K562 (cell line): ENCODE results near the gene HADHA. TPM values are rescaled to one million over a fixed set of nuclear protein-coding genes. Genes with fewer than 3 reads are reported as not detected.

Source experiments
- ATAC-seq: fragments of 200-7000 bp; cut with Tn5 transposase; 3 replicates; pipeline ENCODE4 v1.9.1; 2020; ENCODE audit warnings: moderate library complexity
- BruUV-seq: library from RNA; stranded (reverse); fragments of 400-500 nt; replicated peaks from 2 replicates; lab custom pipeline; 2021; lab: Mats Ljungman, UMichigan
- CTCF ChIA-PET: fragments of 300-600 bp; formaldehyde crosslinking; extraction: SDS; loops from one replicate; lab custom pipeline; 2021; ENCODE audit warnings: low intra/inter-chr PET ratio; lab: Yijun Ruan, JAX
- POLR2A ChIA-PET: fragments of 300-600, 350-650 bp; sonication (Branson Sonifier 250); formaldehyde crosslinking; extraction: SDS; loops from one replicate; lab custom pipeline; 2021; ENCODE audit warnings: antibody characterized with exemption, inconsistent platforms; lab: Yijun Ruan, JAX
- DNase-seq, 4 experiments: peaks; one replicate each; pipeline versions ENCODE4 v3.0.0 to v3.0.0-alpha.2; 2011 to 2018; ENCODE audit warnings: low spot score in 3 of 4, mixed read lengths in 3 of 4; ENCODE audit errors: extremely low read depth in 1 of 4
- FAIRE-seq: peaks from 2 replicates; lab custom pipeline; 2011; peaks lifted over from hg19 to GRCh38; lab: Jason Lieb, UNC
- H2AFZ ChIP-seq: 2 replicates; pipeline ENCODE4 v1.6.0; 2011; ENCODE audit warnings: low read depth, low read length, control low read depth, inconsistent platforms
- H3K27ac ChIP-seq: fragments of 200-600 bp; 3 replicates; pipeline ENCODE4 v1.8.0; 2011; ENCODE audit warnings: low read depth, mild to moderate bottlenecking, control low read depth, inconsistent platforms, low read length, moderate library complexity, mixed read lengths; ENCODE audit errors: extremely low read depth
- H3K27me3 ChIP-seq, 2 experiments: fragments of 300-600 bp in 1 of 2; 2 replicates in 1 of 2; 3 replicates in 1 of 2; pipeline versions ENCODE4 v1.6.0 to v1.8.0; 2011; ENCODE audit warnings: inconsistent platforms in 2 of 2, low read length in 2 of 2, mild to moderate bottlenecking in 1 of 2, mixed read lengths in 1 of 2, moderate library complexity in 1 of 2; ENCODE audit not compliant: control insufficient read depth in 2 of 2, insufficient read depth in 2 of 2
- H3K36me3 ChIP-seq: fragments of 300-600 bp; 3 replicates; pipeline ENCODE4 v1.8.0; 2011; ENCODE audit warnings: mild to moderate bottlenecking, low read length, inconsistent platforms; ENCODE audit not compliant: control insufficient read depth, insufficient read depth
- H3K4me1 ChIP-seq, 2 experiments: fragments of 200-600 bp in 1 of 2; replicated peaks in 1 of 2; 2 replicates in 1 of 2; 3 replicates in 1 of 2; pipeline versions ENCODE4 v1.5.1 to v1.8.0; 2011; ENCODE audit warnings: inconsistent platforms in 2 of 2, low read length in 2 of 2, mild to moderate bottlenecking in 1 of 2, mixed read lengths in 1 of 2, moderate library complexity in 1 of 2; ENCODE audit not compliant: control insufficient read depth in 2 of 2, insufficient read depth in 2 of 2
- H3K4me2 ChIP-seq: 2 replicates; pipeline ENCODE4 v1.6.1; 2011; ENCODE audit warnings: low read length, control low read depth, inconsistent platforms, mixed read lengths; ENCODE audit not compliant: insufficient read depth
- H3K4me3 ChIP-seq: fragments of 200-600 bp; sonication (generic), shearing (Covaris generic); 2 replicates; pipeline ENCODE4 v1.5.1; 2016; ENCODE audit warnings: control low read depth, inconsistent platforms
- H3K79me2 ChIP-seq: fragments of 200-600 bp; 3 replicates; pipeline ENCODE4 v1.8.0; 2011; ENCODE audit warnings: low read length, inconsistent platforms; ENCODE audit not compliant: control insufficient read depth, insufficient read depth
- H3K9ac ChIP-seq, 2 experiments: 2 replicates each; pipeline versions ENCODE4 v1.6.0 to v1.6.1; 2011; ENCODE audit warnings: low read depth in 2 of 2, low read length in 2 of 2, control low read depth in 1 of 2, inconsistent platforms in 1 of 2, mild to moderate bottlenecking in 1 of 2, mixed read lengths in 1 of 2; ENCODE audit not compliant: insufficient read depth in 1 of 2
- H3K9me1 ChIP-seq: one replicate; pipeline ENCODE4 v1.6.0; 2011; ENCODE audit warnings: inconsistent platforms, mild to moderate bottlenecking, low read length, moderate library complexity; ENCODE audit not compliant: control insufficient read depth, insufficient read depth
- H3K9me3 ChIP-seq: replicated peaks from 2 replicates; pipeline ENCODE4 v1.5.1; 2011; ENCODE audit warnings: low read depth, low read length, inconsistent platforms; ENCODE audit not compliant: control insufficient read depth, insufficient read depth
- H4K20me1 ChIP-seq: replicated peaks from 2 replicates; pipeline ENCODE4 v1.6.1; 2011; ENCODE audit warnings: low read length, inconsistent platforms, mixed read lengths; ENCODE audit not compliant: control insufficient read depth, insufficient read depth
- CHD2 ChIP-seq: IDR thresholded peaks from 2 replicates; pipeline ENCODE4 v1.6.1; 2011; ENCODE audit warnings: low read depth, low read length
- CREB3L1 ChIP-seq: fragments of 450-650 bp; IDR thresholded peaks from 2 replicates; pipeline ENCODE4 v1.6.1; 2014; ENCODE audit warnings: low read depth, mild to moderate bottlenecking, moderate library complexity, borderline replicate concordance
- DMBX1 ChIP-seq: fragments of 250-450 bp; sonication (Bioruptor Pico); IDR thresholded peaks from 2 replicates; pipeline ENCODE4 v1.8.0; 2022; ENCODE audit warnings: inconsistent platforms, mild to moderate bottlenecking, moderate library complexity, borderline replicate concordance
- KDM2B ChIP-seq: fragments of 250-450 bp; sonication (Bioruptor Pico); IDR thresholded peaks from 2 replicates; pipeline ENCODE4 v1.8.0; 2021; ENCODE audit warnings: mild to moderate bottlenecking, moderate library complexity
- KDM4B ChIP-seq, 2 experiments: fragments of 450-650 bp in 1 of 2; sonication (generic) in 1 of 2; IDR thresholded peaks; 2 replicates each; pipeline ENCODE4 v1.6.1; 2016 to 2017; ENCODE audit warnings: borderline replicate concordance in 2 of 2, antibody characterized with exemption in 1 of 2, low read depth in 1 of 2, mild to moderate bottlenecking in 1 of 2
- MTA1 ChIP-seq: fragments of 450-650 bp; IDR thresholded peaks from 2 replicates; pipeline ENCODE4 v1.6.1; 2017; ENCODE audit warnings: borderline replicate concordance
- PHF8 ChIP-seq: fragments of 200-600 bp; sonication (generic); IDR thresholded peaks from 2 replicates; pipeline ENCODE4 v1.6.1; 2012; ENCODE audit warnings: mixed run types, mild to moderate bottlenecking, inconsistent platforms, low read length, moderate library complexity, borderline replicate concordance
- PML ChIP-seq: IDR thresholded peaks from 2 replicates; pipeline ENCODE4 v1.6.1; 2012; ENCODE audit warnings: low read length, inconsistent platforms
- RBFOX2 ChIP-seq: fragments of 200-400 bp; formaldehyde crosslinking; IDR thresholded peaks from 2 replicates; pipeline ENCODE4 v1.6.1; 2017; ENCODE audit warnings: low read depth, mild to moderate bottlenecking, low read length, moderate library complexity
- RFX1 ChIP-seq: fragments of 450-650 bp; IDR thresholded peaks from 2 replicates; pipeline ENCODE4 v1.6.1; 2016; ENCODE audit warnings: mild to moderate bottlenecking, moderate library complexity
- USF1 ChIP-seq: sonication (generic); formaldehyde crosslinking; IDR thresholded peaks from 2 replicates; pipeline ENCODE4 v1.9.0; 2022; ENCODE audit warnings: mild to moderate bottlenecking, missing genetic modification reagents
- VEZF1 ChIP-seq: fragments of 200-800 bp; sonication (Bioruptor generic); IDR thresholded peaks from 2 replicates; pipeline ENCODE4 v1.6.1; 2017; ENCODE audit warnings: missing genetic modification characterization, missing compliant biosample characterization
- ZBTB43 ChIP-seq: sonication (generic); formaldehyde crosslinking; IDR thresholded peaks from 2 replicates; pipeline ENCODE4 v1.8.0; 2023; ENCODE audit warnings: mild to moderate bottlenecking, missing genetic modification reagents
- ZNF395 ChIP-seq: fragments of 200-800 bp; sonication (Bioruptor generic); IDR thresholded peaks from 2 replicates; pipeline ENCODE4 v1.6.1; 2017; ENCODE audit warnings: missing genetic modification characterization, missing compliant biosample characterization
- ZNF644 ChIP-seq: fragments of 200-800 bp; sonication (Bioruptor generic); IDR thresholded peaks from 2 replicates; pipeline ENCODE4 v1.6.1; 2016; ENCODE audit warnings: low read depth, missing genetic modification characterization, missing compliant biosample characterization
- WGBS: fragments of 100-300 bp; shearing (Covaris generic); methylation state at CpG from one replicate; pipeline ENCODE4 v1.1.6; 2016; ENCODE audit warnings: low coverage, mixed read lengths; ENCODE audit not compliant: insufficient coverage; ENCODE audit errors: missing lambda C conversion rate; 5-methylcytosine and 5-hydroxymethylcytosine counted together
- in situ Hi-C: fragments of 300-500 bp; cut with MboI; formaldehyde crosslinking; loops from 4 replicates; pipeline ENCODE4 v1.15.0; 2018; ENCODE audit warnings: inconsistent platforms, mixed read lengths
- intact Hi-C: fragments of 100-400 bp; cut with micrococcal nuclease; formaldehyde crosslinking; loops from 2 replicates; pipeline ENCODE4 v1.14.2; 2022
- polyA plus RNA-seq, 8 experiments: library from polyadenylated mRNA; depleted of rRNA in 4 of 8; stranded (reverse) in 5 of 8; unstranded in 3 of 8; fragments of >200 nt; fragmentation: Nextera tagmentation in 2 of 8; fragmentation: Illumina TruSeq in 1 of 8; extraction: Ambion mirVana in 2 of 8; extraction: Trizol in 1 of 8; gene quantifications; 2 replicates each; pipeline versions ENCODE4 v1.2.1 to v1.2.3, GENCODE V29; 2011 to 2014; ENCODE audit warnings: inconsistent platforms in 1 of 8, missing spikeins in 1 of 8
- total RNA-seq, 7 experiments: library from RNA; depleted of rRNA in 6 of 7; stranded (reverse); fragments of >200 nt in 6 of 7; fragmentation: Illumina TruSeq in 2 of 7; extraction: Trizol in 2 of 7; gene quantifications; 2 replicates each; pipeline versions ENCODE4 v1.2.1 to v1.2.3, GENCODE V29; 2011 to 2021; ENCODE audit warnings: low replicate concordance in 1 of 7

The HADHA gene
- total and polyA plus RNA-seq, 9 of the 15 experiments (the other 6 are each of a cell fraction or from before 2014, with no cell fraction given): 145 to 326 (median 202) TPM

- H3K4me3 ChIP-seq: peak overlapping the region; percentile 36
- ATAC-seq (peak; percentile 74), DNase-seq (peak; percentile 44 to 54 (median 51)), FAIRE-seq (no peak)
- peak overlapping the region; percentile 66 for H2AFZ ChIP-seq
- CTCF ChIA-PET: no interaction called here
- H3K4me1 ChIP-seq: peaks cover 4 to 31% of the 10 kb centered on the region in 2 experiments; a peak in 4 of 5 replicates
- H4K20me1 ChIP-seq: no peaks in the 10 kb centered on the region
- no peaks in the 10 kb centered on the region for H3K36me3 ChIP-seq
- no peaks in the 10 kb centered on the region for H3K9me1 ChIP-seq
- POLR2A ChIA-PET: interaction anchor here (1.4 kb wide), 1 partner anchor 10 kb away, joined by 5 read pairs; no protein-coding TSS in a partner anchor
- WGBS: 23% methylated on average over 34 of the region's 48 CpGs
- peak overlapping the region; percentile 32; the same call in 1 of the 2 replicates for H3K4me2 ChIP-seq
- H3K9ac ChIP-seq: peak overlapping the region in 1 of 2 experiments; percentile 86; a peak in 3 of 4 replicates
- BruUV-seq: no TSS peak
- H3K9me3 ChIP-seq: no peaks in the 10 kb centered on the region
- intact Hi-C loops (no loop called here), in situ Hi-C loops (no loop called here)
- H3K27ac ChIP-seq: no peak overlapping the region
- H3K79me2 ChIP-seq: no peaks in the 10 kb centered on the region
- H3K27me3 ChIP-seq: no peaks in the 10 kb centered on the region
- peak; percentile 30; the same call in 1 of the 2 replicates for TF ChIP-seq RBFOX2
- no peak for TF ChIP-seq ZBTB43 (CRISPR knock-in tag)
- no peak for TF ChIP-seq KDM2B (CRISPR knock-in tag)
- no peak for TF ChIP-seq USF1
- TF ChIP-seq ZNF395 (CRISPR knock-in tag): no peak
- no peak for TF ChIP-seq CHD2
- no peak for TF ChIP-seq KDM4B (IDR thresholded peaks at IDR 0.05; ENCODE audit: borderline replicate concordance in 2 of 2, low read depth in 1 of 2)
- TF ChIP-seq MTA1: no peak
- no peak for TF ChIP-seq PML
- TF ChIP-seq RFX1: no peak
- TF ChIP-seq VEZF1 (CRISPR knock-in tag): peak; percentile 46
- no peak for TF ChIP-seq CREB3L1
- no peak for TF ChIP-seq PHF8
- TF ChIP-seq DMBX1 (CRISPR knock-in tag): no peak
- TF ChIP-seq ZNF644 (tag): no peak
Observed at GRCh38 chr2:26178746-26179436, 65.5 kb downstream of the HADHA start.
